Activated CD8-positive, alpha-beta T cell treated with anti-CD3 and anti-CD28 coated beads for 36 hours (primary cell): ENCODE data around the gene DKK3. TPM values are rescaled to one million over a fixed set of nuclear protein-coding genes. Genes with fewer than 3 reads are reported as not detected.

Source experiments
- ATAC-seq: fragments of 200-7000 bp; cut with Tn5 transposase; one replicate; pipeline ENCODE4 v1.10.0; 2021; ENCODE audit warnings: mild to moderate bottlenecking, moderate library complexity
- CTCF ChIA-PET: fragments of 350-600 bp; sonication (Branson Sonifier 250); formaldehyde crosslinking; loops from one replicate; lab custom pipeline; 2021; ENCODE audit warnings: antibody characterized with exemption; lab: Charles Lee
- POLR2A ChIA-PET: fragments of 350-600 bp; sonication (Branson Sonifier 250); formaldehyde crosslinking; loops from one replicate; lab custom pipeline; 2021; ENCODE audit warnings: antibody characterized with exemption; lab: Charles Lee
- DNase-seq: peaks from one replicate; pipeline ENCODE4 v3.0.0-alpha.2; 2020
- H3K27ac Mint-ChIP-seq: one replicate; pipeline ENCODE4 v1.8.0; 2021; ENCODE audit warnings: mild to moderate bottlenecking, mixed read lengths
- H3K27me3 Mint-ChIP-seq: one replicate; pipeline ENCODE4 v1.8.0; 2021; ENCODE audit warnings: mixed read lengths
- H3K36me3 Mint-ChIP-seq: one replicate; pipeline ENCODE4 v1.8.0; 2021; ENCODE audit warnings: low read depth, mixed read lengths
- H3K4me1 Mint-ChIP-seq: one replicate; pipeline ENCODE4 v1.8.0; 2021; ENCODE audit warnings: low read depth, mixed read lengths
- H3K4me3 Mint-ChIP-seq: one replicate; pipeline ENCODE4 v1.8.0; 2021; ENCODE audit warnings: mild to moderate bottlenecking, moderate library complexity, mixed read lengths
- H3K9me3 Mint-ChIP-seq: one replicate; pipeline ENCODE4 v1.8.0; 2021; ENCODE audit warnings: mixed read lengths
- CTCF ChIP-seq: fragments of 200-600 bp; IDR thresholded peaks from one replicate; pipeline ENCODE4 v1.8.0; 2022; ENCODE audit warnings: antibody characterized with exemption, mild to moderate bottlenecking
- intact Hi-C: fragments of 100-400 bp; cut with micrococcal nuclease; formaldehyde crosslinking; loops from one replicate; pipeline ENCODE4 v1.10.0; 2022
- total RNA-seq, 2 experiments: library from RNA; stranded (reverse); gene quantifications; one replicate each; pipeline ENCODE4 v1.2.3, GENCODE V29; 2021

Gene DKK3
- total RNA-seq, 2 experiments from 2014 or later, result not detected

DNA sequence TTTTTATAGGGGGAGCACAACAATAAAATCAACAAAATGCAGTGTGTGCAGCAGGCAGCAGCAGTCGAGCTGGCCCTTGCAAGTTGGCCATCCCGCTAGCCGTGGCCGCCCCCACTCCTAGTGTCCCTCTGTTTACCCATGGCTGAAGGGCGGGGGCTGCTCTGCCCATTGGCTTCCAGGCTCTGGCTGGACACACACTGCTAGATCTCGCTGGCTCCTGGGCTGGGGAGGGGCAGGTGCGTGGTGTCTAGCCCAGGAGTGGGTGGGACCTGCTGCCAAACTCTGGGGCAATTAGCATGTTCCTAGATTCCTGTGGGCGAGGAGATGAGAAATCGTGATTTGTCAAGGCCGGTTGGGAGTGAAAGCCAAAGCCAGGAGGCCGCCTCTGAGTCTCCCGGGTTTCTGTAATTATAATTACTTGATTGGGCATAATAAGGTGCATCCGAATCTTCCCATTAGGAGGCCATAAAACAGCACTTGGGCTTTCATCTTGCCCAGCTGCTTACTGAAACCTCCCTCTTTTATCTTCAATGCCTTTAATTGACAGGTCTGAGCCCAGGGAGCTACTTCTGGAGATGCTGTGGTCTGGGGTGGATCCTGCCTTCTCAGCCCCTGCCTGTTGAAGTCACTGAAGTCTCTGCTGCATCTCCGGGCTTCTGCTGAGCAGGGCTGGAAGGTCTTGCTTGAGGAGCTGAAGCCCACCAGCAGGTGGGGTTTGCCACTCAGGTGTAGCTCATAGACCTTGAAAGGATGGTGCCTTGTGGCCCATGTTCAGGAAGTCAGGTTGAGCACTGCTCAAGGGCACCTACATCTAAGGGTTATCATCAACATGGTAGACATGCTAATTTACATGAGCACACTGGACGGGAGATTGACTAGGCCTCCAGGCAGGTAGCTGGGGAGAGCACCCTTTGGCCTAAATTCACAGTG, 44.5 kb upstream of the DKK3 start:
- Mint-ChIP-seq H3K36me3 (no peaks in the 10 kb centered on the region), H3K27me3 (no peaks in the 10 kb centered on the region), H3K4me1 (no peaks in the 10 kb centered on the region), H3K4me3 (no peak overlapping the region), H3K27ac (no peak overlapping the region), H3K9me3 (peaks cover 9% of the 10 kb centered on the region)
- peak; percentile 71 for ATAC-seq
- DNase-seq, result peak; percentile 58
- CTCF ChIA-PET, result interaction anchor here (0.8 to 7.3 kb wide), 11 partner anchors 9 to 278 kb away, joined by 3 to 75 read pairs (median 5); no protein-coding TSS in a partner anchor
- no peak for TF ChIP-seq CTCF
- intact Hi-C loops, result no loop called here
- POLR2A ChIA-PET, result no interaction called here

- H3K4me1 Mint-ChIP-seq, result peaks cover 4% of the 10 kb centered on the region
- H3K36me3 Mint-ChIP-seq, result no peaks in the 10 kb centered on the region
- H3K27ac Mint-ChIP-seq, result no peak overlapping the region
- no peak for TF ChIP-seq CTCF
- no peaks in the 10 kb centered on the region for H3K9me3 Mint-ChIP-seq
- ChIA-PET CTCF (interaction anchor here (1.1 to 7.3 kb wide), 9 partner anchors 35 to 280 kb away, joined by 3 to 75 read pairs (median 3); no protein-coding TSS in a partner anchor), POLR2A (interaction anchor here (0.8 kb wide), 1 partner anchor 144 kb away, joined by 3 read pairs; no protein-coding TSS in a partner anchor)
- intact Hi-C loops, result no loop called here
- no peak for ATAC-seq
- no peak overlapping the region for H3K4me3 Mint-ChIP-seq
- no peaks in the 10 kb centered on the region for H3K27me3 Mint-ChIP-seq
- DNase-seq, result no peak
Observed at GRCh38 chr11:12051287-12051662, 42.8 kb upstream of the DKK3 start.

- Mint-ChIP-seq H3K9me3 (no peaks in the 10 kb centered on the region), H3K27ac (no peak overlapping the region), H3K4me3 (no peak overlapping the region), H3K4me1 (peaks cover 4% of the 10 kb centered on the region), H3K36me3 (no peaks in the 10 kb centered on the region), H3K27me3 (peaks cover 2% of the 10 kb centered on the region)
- ATAC-seq (no peak), DNase-seq (no peak)
- CTCF ChIA-PET, result interaction anchor here (1.1 to 7.3 kb wide), 8 partner anchors 35 to 242 kb away, joined by 3 to 75 read pairs (median 4); no protein-coding TSS in a partner anchor
- POLR2A ChIA-PET, result no interaction called here
- intact Hi-C loops, result no loop called here
- TF ChIP-seq CTCF, result no peak
Observed at GRCh38 chr11:12050470-12051286, 42.3 kb upstream of the DKK3 start.

GRCh38 chr11:12048936-12049790, 40.7 kb upstream of the DKK3 start:
- H3K27me3 Mint-ChIP-seq, result peaks cover 2% of the 10 kb centered on the region
- H3K9me3 Mint-ChIP-seq, result no peaks in the 10 kb centered on the region
- no peak for DNase-seq
- no peak for ATAC-seq
- no peaks in the 10 kb centered on the region for H3K36me3 Mint-ChIP-seq
- H3K4me1 Mint-ChIP-seq, result peaks cover 4% of the 10 kb centered on the region
- CTCF ChIA-PET, result interaction anchor here (1.2 to 6.4 kb wide), 3 partner anchors 211 to 282 kb away, joined by 3 to 75 read pairs (median 12); no protein-coding TSS in a partner anchor
- POLR2A ChIA-PET, result no interaction called here
- H3K27ac Mint-ChIP-seq, result no peak overlapping the region
- intact Hi-C loops, result loop anchor here (5.0 to 10.0 kb wide), 2 partner anchors 188 to 846 kb away; no protein-coding TSS in a partner anchor
- H3K4me3 Mint-ChIP-seq, result no peak overlapping the region
- TF ChIP-seq CTCF, result no peak
